ENCODE data around the gene TPH1. TPM values are rescaled to one million over a fixed set of nuclear protein-coding genes. Genes with fewer than 3 reads are reported as not detected.
A peak's percentile ranks its signal among the peaks of the same experiment; 100 is the strongest.

TPH1 gene
- total RNA-seq: under 1 TPM; 0.52 to 0.74 TPM
- under 1 TPM in 1 of 3 donors, not detected in 2; 0.05 TPM for polyA plus RNA-seq
- 1.0 to 5.4 (median 2.7) reads per million in 6 experiments for total RNA-seq

DNA sequence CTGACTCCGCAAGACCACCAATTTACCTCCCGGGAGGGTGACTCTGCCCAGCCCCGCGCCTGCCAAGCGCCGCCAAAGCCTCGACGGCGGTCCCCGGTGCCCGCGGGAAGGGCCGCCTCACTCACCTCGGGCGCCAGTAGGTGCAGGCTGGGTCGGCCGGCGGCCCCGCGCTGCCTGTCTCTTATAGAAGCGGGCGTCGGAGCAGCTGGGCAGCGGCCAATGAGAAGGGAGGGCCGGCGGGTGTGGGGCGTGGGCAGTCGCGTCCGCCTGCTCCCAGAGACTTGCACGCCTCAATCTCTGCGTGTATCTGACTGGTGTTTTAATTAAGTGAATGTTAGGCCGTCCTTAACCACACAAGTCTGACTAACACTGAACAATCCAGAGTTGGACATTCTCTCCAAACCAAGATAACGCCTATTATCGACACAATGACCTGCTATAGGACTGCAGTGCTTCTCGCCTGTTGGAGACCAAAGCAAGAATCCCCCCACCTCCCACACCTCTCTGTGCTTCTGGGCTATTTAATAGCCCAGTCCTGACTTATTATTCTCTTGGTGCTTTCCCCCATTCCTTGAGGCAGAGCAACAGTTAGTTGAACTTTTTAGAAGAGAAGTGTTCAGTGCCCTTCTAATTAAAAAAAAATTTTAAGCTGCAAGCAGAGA, at the start of gene TPH1:
Gene TPH1, minus strand, starts transcription at position 154 of the 662 bp plus-strand sequence. CDS start 5,507 bp downstream, outside the sequence.
- Mint-ChIP-seq H3K27me3 (peaks cover 25 to 44% (median 39%) of the 10 kb centered on the region in 5 donors), H3K4me3 (no peak within 1 kb of the TSS), H3K36me3 (peaks cover 2 to 33% (median 26%) of the 10 kb centered on the region in 3 donors), H3K27ac (no peak within 1 kb of the TSS), H3K9me3 (peaks cover 0 to 13% (median 5%) of the 10 kb centered on the region in 9 donors), H3K4me1 (no peaks in the 10 kb centered on the region)
- DNase-seq: no peak
- no peak for ATAC-seq
- POLR2A ChIA-PET: no interaction called here

- no peak for DNase-seq
- Mint-ChIP-seq H3K36me3 (peaks cover 5 to 75% (median 26%) of the 10 kb centered on the region in 3 donors), H3K4me1 (peaks cover 0 to 7% (median 6%) of the 10 kb centered on the region in 4 donors), H3K9me3 (no peaks in the 10 kb centered on the region), H3K4me3 (no peak overlapping the region), H3K27me3 (no peaks in the 10 kb centered on the region), H3K27ac (no peak overlapping the region)
- ATAC-seq: no peak
- POLR2A ChIA-PET: interaction anchor here (0.5 kb wide), 1 partner anchor 962 kb away, joined by 3 read pairs; no protein-coding TSS in a partner anchor
These were observed 47.9 kb upstream of the TPH1 start for GRCh38 chr11:18093959-18094358.

GRCh38 chr11:18091731-18092130, 45.7 kb upstream of the TPH1 start:
- no peak for ATAC-seq
- H3K9me3 Mint-ChIP-seq: no peaks in the 10 kb centered on the region
- no peak overlapping the region for H3K4me3 Mint-ChIP-seq
- no peak for DNase-seq
- peaks cover 5 to 84% (median 34%) of the 10 kb centered on the region in 3 donors for H3K36me3 Mint-ChIP-seq
- H3K27me3 Mint-ChIP-seq: no peaks in the 10 kb centered on the region
- H3K4me1 Mint-ChIP-seq: peaks cover 0 to 7% (median 5%) of the 10 kb centered on the region in 4 donors
- POLR2A ChIA-PET: no interaction called here
- no peak overlapping the region for H3K27ac Mint-ChIP-seq

DNA sequence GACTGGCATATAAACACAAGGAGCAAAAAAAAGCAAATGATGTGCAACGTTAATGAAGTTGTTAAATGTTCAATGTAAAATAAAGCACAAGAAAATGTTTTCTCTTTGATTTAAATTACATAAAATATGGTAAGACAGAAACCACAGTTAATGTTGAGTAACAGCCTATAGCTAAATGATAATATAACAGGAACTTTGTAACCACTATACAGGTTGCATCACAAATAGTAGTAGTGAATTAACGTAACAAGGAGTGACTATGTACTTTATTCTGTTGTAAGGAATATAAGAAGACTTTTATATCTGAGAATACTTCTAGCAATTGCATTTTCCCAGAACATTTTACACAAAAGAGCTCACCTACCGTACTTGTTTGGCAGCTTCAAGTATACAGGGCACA, 42.9 kb upstream of the TPH1 start:
- H3K27ac Mint-ChIP-seq: peak overlapping the region in 1 of 10 donors; percentile 16
- H3K36me3 Mint-ChIP-seq: peaks cover 0 to 87% (median 26%) of the 10 kb centered on the region in 3 donors
- no peak for DNase-seq

DNA sequence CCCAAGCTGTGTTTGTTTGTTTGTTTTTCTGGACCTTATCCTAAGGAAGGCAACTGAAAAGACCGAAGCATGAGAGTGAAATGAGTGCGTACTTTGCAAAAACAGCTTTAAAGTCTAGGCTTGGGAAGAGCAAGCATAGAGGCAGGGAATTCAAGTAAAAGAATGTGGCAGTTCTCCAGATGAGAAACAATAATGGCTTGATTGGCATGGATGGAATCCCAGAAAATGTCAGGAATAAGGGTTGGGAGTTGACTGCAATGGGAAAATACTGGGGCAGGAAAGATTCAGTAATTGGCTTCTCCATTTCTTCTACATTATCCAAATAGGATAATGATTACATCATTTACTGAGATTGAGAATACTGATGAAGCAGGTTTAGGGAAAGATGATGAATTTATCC, 42.3 kb upstream of the TPH1 start:
- Mint-ChIP-seq H3K36me3 (peaks cover 0 to 86% (median 23%) of the 10 kb centered on the region in 3 donors), H3K9me3 (no peaks in the 10 kb centered on the region), H3K4me1 (no peaks in the 10 kb centered on the region), H3K4me3 (no peak overlapping the region), H3K27me3 (no peaks in the 10 kb centered on the region), H3K27ac (no peak overlapping the region)
- ATAC-seq (no peak), DNase-seq (no peak)
- POLR2A ChIA-PET: no interaction called here

More for the DNA sequence above, 42.9 kb upstream of the TPH1 start:
- Mint-ChIP-seq H3K9me3 (no peaks in the 10 kb centered on the region), H3K4me3 (no peak overlapping the region), H3K4me1 (peaks cover 0 to 1% (median 0%) of the 10 kb centered on the region in 4 donors), H3K27me3 (no peaks in the 10 kb centered on the region)
- no peak for ATAC-seq
- POLR2A ChIA-PET: no interaction called here

GRCh38 chr11:18081551-18081950, 35.5 kb upstream of the TPH1 start:
- no peak overlapping the region for H3K4me3 Mint-ChIP-seq
- ATAC-seq: no peak
- H3K4me1 Mint-ChIP-seq: no peaks in the 10 kb centered on the region
- no peaks in the 10 kb centered on the region for H3K9me3 Mint-ChIP-seq
- POLR2A ChIA-PET: no interaction called here
- H3K36me3 Mint-ChIP-seq: peaks cover 4 to 68% (median 20%) of the 10 kb centered on the region in 3 donors
- no peaks in the 10 kb centered on the region for H3K27me3 Mint-ChIP-seq
- DNase-seq: no peak
- H3K27ac Mint-ChIP-seq: peak overlapping the region in 7 of 10 donors; percentile 7 to 83 (median 47)

- H3K27ac Mint-ChIP-seq: peak overlapping the region in 2 of 10 donors; percentile 12 to 32
- no peaks in the 10 kb centered on the region for H3K9me3 Mint-ChIP-seq
- H3K27me3 Mint-ChIP-seq: no peaks in the 10 kb centered on the region
- POLR2A ChIA-PET: no interaction called here
- ATAC-seq (no peak), DNase-seq (no peak)
- peaks cover 4 to 58% (median 18%) of the 10 kb centered on the region in 3 donors for H3K36me3 Mint-ChIP-seq
- no peak overlapping the region for H3K4me3 Mint-ChIP-seq
- H3K4me1 Mint-ChIP-seq: no peaks in the 10 kb centered on the region
These were observed 34.4 kb upstream of the TPH1 start for GRCh38 chr11:18080451-18080850.

GRCh38 chr11:18078909-18079308, 32.8 kb upstream of the TPH1 start:
- no peak overlapping the region for H3K4me3 Mint-ChIP-seq
- H3K27ac Mint-ChIP-seq: no peak overlapping the region
- no peaks in the 10 kb centered on the region for H3K9me3 Mint-ChIP-seq
- no peak for DNase-seq
- no peaks in the 10 kb centered on the region for H3K27me3 Mint-ChIP-seq
- no peaks in the 10 kb centered on the region for H3K4me1 Mint-ChIP-seq
- POLR2A ChIA-PET: no interaction called here
- H3K36me3 Mint-ChIP-seq: peaks cover 4 to 49% (median 24%) of the 10 kb centered on the region in 3 donors
- ATAC-seq: no peak

DNA sequence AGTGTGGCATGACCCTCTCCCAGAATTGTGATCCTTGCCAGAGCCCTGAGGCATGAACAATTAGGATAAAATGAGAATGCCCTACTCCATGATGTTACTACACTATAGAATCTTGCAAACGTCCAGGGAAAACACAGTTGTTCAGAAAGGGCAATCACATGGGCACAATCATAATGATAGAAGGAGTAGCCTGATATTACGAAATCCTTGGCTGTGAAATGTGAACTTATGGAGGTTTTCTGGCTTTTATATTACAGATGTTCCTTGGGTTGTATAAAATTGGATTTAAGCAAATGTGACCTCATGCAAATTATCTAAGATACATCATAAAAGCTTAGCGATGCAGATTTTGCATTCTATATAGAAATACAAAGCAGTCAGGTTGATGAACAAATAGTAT, 29.4 kb upstream of the TPH1 start:
- Mint-ChIP-seq H3K9me3 (no peaks in the 10 kb centered on the region), H3K27ac (no peak overlapping the region), H3K36me3 (peaks cover 3 to 32% (median 20%) of the 10 kb centered on the region in 3 donors), H3K4me1 (no peaks in the 10 kb centered on the region), H3K27me3 (no peaks in the 10 kb centered on the region), H3K4me3 (no peak overlapping the region)
- ATAC-seq (no peak), DNase-seq (no peak)
- POLR2A ChIA-PET: no interaction called here

DNA sequence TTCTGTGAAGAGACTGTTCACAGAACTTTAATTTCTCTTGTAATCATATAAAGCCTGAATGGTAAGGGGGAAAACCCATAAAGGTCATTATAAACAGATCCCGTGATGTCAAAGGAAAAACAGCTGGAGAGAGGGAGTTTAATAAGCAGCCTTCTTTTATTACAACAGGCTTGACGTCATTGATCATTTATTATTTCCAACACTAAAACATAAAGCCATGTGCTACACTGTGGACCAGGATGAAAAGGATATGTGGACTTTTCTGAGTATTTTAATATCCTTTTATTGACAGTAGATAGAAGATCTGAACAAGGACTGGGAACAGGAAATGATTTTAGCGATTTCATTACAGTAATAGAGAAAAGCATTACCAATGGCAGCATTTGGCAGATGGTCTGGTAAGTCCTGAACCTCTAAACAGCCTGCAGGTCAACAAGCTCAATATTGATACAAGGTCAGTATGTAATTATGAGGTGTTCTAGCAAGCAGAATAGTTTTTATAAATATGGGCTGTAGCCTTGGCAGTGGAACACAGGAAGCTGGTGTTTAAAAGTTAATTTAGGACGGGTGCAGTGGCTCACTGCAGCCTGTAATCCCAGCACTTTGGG, 25.1 kb upstream of the TPH1 start:
- POLR2A ChIA-PET: no interaction called here
- Mint-ChIP-seq H3K4me3 (no peak overlapping the region), H3K9me3 (no peaks in the 10 kb centered on the region), H3K4me1 (no peaks in the 10 kb centered on the region), H3K36me3 (peaks cover 3 to 31% (median 23%) of the 10 kb centered on the region in 3 donors), H3K27me3 (no peaks in the 10 kb centered on the region), H3K27ac (no peak overlapping the region)
- ATAC-seq: no peak
- DNase-seq: no peak

GRCh38 chr11:18067372-18067771, 21.3 kb upstream of the TPH1 start:
- Mint-ChIP-seq H3K4me1 (no peaks in the 10 kb centered on the region), H3K4me3 (no peak overlapping the region), H3K9me3 (no peaks in the 10 kb centered on the region), H3K27me3 (no peaks in the 10 kb centered on the region), H3K36me3 (peaks cover 0 to 32% (median 23%) of the 10 kb centered on the region in 3 donors), H3K27ac (peak overlapping the region in 1 of 10 donors; percentile 4)
- DNase-seq (no peak), ATAC-seq (no peak)
- POLR2A ChIA-PET: no interaction called here

DNA sequence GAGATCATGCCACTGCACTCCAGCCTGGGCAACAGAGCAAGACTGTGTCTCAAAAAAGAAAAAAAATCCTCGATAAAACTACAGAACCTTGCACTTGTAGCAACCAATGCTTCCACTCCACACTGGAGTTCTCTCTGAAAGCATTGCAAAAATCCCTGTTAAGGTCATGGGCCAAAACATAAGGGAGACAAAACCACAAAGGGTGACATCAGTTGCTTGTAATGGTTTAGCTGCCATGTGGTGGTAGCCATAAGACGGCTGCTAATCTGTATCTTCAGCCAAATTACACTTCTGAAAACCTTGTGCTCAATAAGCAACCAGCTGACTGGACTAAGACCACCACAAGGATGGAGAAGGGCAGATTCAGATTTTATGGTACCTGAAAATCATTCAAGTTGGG, 20.6 kb upstream of the TPH1 start:
- H3K4me1 Mint-ChIP-seq: no peaks in the 10 kb centered on the region
- no peak for DNase-seq
- H3K9me3 Mint-ChIP-seq: no peaks in the 10 kb centered on the region
- no peaks in the 10 kb centered on the region for H3K27me3 Mint-ChIP-seq
- no peak overlapping the region for H3K4me3 Mint-ChIP-seq
- peaks cover 0 to 32% (median 23%) of the 10 kb centered on the region in 3 donors for H3K36me3 Mint-ChIP-seq
- no peak for ATAC-seq
- POLR2A ChIA-PET: no interaction called here
- H3K27ac Mint-ChIP-seq: no peak overlapping the region

- Mint-ChIP-seq H3K9me3 (no peaks in the 10 kb centered on the region), H3K4me3 (no peak overlapping the region), H3K36me3 (peaks cover 0 to 26% (median 18%) of the 10 kb centered on the region in 3 donors), H3K27me3 (no peaks in the 10 kb centered on the region), H3K27ac (peak overlapping the region in 1 of 10 donors; percentile 48), H3K4me1 (no peaks in the 10 kb centered on the region)
- no peak for DNase-seq
- POLR2A ChIA-PET: no interaction called here
- ATAC-seq: no peak
These were observed 19.5 kb upstream of the TPH1 start for GRCh38 chr11:18065572-18065971.
